NCI-H187 (cell line): ENCODE data around the gene INTS3.
"Not testable (repeated sequence)": the region's sequence is repeated elsewhere in the genome, so short reads cannot be mapped to it uniquely, and the experiment has no call there.

Experiments
- DNase-seq, 2 experiments: peaks; one replicate each; lab custom pipeline; 2025; lab: John Stamatoyannopoulos, UW

The INTS3 gene

GRCh38 chr1:153763365-153764225 is 35.7 kb downstream of the INTS3 start:
- no peak for DNase-seq

DNA sequence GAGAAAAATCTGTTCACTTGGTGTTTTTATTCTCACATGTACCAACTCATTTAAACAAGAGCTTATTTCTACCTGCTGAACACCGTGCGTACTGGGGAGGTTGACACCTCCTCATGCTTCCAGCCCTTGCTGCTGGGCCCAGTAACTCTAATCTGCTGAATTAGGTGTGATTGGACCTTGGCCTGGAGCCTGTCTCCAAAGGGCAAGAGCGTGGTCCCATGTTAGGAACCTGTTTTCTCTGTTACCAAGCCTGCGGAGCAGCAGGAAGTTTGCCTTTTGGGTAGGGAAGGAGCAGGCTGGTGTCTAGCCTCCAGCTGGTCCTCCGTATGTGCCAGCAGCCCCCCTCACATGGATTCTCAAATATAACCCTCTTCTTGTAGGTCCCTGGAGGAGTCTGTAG is 36.5 kb downstream of the INTS3 start:
- DNase-seq: no peak

- DNase-seq: not testable (repeated sequence)
Measured at GRCh38 chr1:153766663-153767062, 38.8 kb downstream of the INTS3 start.

GRCh38 chr1:153767519-153767918 is 39.7 kb downstream of the INTS3 start:
- DNase-seq: no peak

GRCh38 chr1:153768316-153769181 is 40.7 kb downstream of the INTS3 start:
- no peak for DNase-seq

DNA sequence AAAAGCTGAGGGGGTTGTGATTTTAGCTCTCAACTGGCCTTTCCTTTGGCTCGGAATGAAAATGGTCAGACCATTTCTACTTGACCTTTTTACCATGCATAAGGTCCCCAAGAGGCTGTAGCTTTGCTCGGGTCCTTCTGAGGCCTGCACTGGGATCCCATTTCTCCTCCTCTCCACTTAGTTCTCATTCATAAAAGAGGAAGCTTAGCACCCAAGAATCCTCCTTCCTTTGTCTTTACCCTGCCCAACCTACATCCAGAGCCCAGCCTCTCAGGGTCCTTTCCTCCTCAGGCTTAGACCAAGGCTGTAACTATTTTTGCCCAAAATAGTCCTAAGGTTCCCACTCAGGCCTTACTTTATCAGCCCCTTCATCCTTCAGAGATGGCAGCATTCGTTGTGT is 41.4 kb downstream of the INTS3 start:
- no peak for DNase-seq

GRCh38 chr1:153770797-153771196 is 42.9 kb downstream of the INTS3 start:
- DNase-seq: no peak

GRCh38 chr1:153771261-153771660 is 43.4 kb downstream of the INTS3 start:
- DNase-seq: no peak

GRCh38 chr1:153771841-153772593 is 44.2 kb downstream of the INTS3 start:
- DNase-seq: no peak

DNA sequence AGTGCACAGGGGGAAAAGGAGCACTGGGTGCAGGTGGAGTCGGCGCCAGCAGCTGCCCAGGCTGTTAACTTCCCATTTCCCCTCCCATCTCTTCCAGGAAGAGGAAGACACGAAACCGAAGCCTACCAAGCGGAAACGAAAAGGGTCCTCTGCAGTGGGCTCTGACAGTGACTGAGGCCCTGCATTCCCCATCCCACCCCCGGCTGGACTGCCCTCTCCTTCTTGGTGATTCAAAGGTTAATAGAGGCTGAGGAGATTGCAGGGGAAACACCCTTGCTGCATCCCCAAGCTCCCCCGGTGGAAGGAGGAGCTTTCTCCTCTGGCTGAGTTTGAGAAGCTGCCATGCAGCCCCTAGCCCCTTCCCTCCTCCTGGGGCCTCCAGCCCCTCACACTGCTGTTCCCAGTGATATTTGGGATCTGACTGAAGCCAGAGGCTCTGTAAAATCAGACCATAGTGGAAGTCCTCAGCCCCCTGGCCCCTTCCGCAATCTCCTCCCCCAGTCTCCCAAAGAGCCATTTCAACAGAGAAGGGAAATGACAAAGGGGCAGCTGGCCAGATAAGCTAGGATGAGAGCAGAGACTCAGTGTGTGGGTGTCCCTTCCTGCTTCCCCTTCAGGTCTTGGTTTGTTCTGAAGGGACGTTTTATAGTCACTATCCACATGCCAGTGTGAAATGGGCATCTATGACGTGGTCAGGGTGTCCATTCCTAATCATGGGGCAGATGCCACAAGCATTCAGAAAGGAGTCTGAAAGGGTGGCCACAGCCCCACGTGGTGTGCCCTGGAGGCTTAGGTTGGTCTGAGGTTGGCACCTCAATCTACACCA is 45.5 kb downstream of the INTS3 start:
- no peak for DNase-seq

DNA sequence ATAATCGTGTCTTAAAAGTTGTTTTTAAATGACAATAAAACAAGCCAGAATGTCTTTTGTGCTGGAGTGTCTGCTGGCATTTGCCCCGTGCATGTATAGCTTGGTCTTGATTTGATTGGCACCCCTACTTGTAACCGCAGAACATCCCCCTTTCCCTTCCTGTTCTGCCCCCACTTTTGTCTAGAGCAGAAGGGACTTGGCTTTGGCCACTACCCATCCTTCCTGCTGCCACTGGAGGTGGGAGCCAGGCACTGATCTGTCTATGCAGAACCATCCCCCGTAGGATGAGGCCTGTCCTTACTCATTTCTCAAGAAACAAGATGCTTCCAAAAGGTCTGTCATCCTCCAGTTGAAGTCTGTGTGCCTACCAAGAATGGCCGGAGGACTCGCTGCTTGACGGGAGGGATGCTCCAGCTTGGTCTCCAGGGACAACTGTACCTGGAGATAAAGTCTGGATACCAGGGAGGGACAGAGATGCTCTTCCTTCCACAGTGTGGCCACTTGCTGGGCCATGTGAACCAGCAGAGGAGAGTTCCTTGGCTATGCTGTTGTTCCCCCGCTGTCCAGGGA is 46.3 kb downstream of the INTS3 start:
- DNase-seq: no peak

DNA sequence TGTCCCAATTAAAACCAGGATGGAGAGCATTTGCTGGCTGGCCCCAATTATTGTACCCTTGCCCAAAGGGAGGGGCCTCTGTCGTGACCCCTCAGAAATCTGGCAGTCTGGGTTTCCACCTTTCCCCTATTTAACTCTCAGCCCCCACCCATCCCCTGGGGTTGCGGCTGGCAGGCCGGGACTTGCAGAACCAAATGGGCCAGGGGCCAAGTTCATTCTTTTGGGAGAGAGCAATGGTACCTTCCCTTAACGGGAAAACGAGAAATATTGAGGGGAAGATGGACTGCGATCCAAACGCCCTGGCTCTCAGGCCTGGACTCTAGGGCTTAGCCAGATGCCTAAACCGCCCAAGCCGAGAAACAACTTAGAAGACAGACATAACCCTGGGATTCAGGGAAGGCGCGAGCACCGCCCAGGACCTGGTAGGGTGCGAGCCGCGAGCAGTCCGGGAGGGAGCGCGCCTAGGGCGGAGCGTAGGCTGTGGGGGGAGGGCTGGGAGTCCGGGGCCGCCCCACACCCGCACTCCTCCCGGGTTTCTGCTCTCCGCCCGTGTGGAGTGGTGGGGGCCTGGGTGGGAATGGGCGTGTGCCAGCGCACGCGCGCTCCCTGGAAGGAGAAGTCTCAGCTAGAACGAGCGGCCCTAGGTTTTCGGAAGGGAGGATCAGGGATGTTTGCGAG is 47.1 kb downstream of the INTS3 start, which contains the start of gene SLC27A3:
SLC27A3 (plus strand) TSS at position 628 of the 678 bp plus-strand sequence. CDS start 91 bp downstream, outside the sequence.
- peak; percentile 73 to 79 for DNase-seq

DNA sequence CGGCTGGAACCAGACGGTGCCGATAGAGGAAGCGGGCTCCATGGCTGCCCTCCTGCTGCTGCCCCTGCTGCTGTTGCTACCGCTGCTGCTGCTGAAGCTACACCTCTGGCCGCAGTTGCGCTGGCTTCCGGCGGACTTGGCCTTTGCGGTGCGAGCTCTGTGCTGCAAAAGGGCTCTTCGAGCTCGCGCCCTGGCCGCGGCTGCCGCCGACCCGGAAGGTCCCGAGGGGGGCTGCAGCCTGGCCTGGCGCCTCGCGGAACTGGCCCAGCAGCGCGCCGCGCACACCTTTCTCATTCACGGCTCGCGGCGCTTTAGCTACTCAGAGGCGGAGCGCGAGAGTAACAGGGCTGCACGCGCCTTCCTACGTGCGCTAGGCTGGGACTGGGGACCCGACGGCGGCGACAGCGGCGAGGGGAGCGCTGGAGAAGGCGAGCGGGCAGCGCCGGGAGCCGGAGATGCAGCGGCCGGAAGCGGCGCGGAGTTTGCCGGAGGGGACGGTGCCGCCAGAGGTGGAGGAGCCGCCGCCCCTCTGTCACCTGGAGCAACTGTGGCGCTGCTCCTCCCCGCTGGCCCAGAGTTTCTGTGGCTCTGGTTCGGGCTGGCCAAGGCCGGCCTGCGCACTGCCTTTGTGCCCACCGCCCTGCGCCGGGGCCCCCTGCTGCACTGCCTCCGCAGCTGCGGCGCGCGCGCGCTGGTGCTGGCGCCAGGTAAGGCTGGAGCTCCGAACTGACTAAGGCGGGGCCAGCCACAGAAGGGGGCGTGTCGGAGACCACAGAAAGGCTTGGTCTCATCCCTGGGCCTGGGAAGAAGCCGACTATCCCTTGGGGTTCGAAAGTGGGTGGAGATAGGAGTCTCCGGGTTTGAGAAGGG is 47.8 kb downstream of the INTS3 start:
- DNase-seq: peak; percentile 95 to 96

GRCh38 chr1:153776352-153776751 is 48.5 kb downstream of the INTS3 start:
- DNase-seq: no peak

DNA sequence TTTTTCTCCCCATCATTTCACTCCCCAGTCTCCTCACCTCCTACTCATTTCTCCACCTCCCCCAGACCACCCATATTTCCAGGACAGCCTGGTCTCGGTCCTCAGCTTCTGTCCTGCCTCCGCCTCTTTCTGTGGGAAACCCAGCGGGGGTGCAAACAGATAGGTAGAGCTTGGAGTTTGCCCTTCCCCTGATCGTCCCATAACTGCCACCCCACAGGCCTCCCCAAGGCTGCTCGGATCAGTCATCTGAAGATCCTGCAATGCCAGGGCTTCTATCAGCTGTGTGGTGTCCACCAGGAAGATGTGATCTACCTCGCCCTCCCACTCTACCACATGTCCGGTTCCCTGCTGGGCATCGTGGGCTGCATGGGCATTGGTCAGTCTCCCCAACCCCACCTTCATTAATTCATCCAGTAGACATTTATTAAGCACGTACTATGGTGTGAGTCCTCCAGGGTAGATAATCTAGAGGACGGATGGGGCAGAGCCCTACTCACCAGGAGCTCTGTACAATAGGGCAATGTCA is 49.1 kb downstream of the INTS3 start:
- no peak for DNase-seq

- no peak for DNase-seq
Measured at GRCh38 chr1:153777648-153778047, 49.8 kb downstream of the INTS3 start.

DNA sequence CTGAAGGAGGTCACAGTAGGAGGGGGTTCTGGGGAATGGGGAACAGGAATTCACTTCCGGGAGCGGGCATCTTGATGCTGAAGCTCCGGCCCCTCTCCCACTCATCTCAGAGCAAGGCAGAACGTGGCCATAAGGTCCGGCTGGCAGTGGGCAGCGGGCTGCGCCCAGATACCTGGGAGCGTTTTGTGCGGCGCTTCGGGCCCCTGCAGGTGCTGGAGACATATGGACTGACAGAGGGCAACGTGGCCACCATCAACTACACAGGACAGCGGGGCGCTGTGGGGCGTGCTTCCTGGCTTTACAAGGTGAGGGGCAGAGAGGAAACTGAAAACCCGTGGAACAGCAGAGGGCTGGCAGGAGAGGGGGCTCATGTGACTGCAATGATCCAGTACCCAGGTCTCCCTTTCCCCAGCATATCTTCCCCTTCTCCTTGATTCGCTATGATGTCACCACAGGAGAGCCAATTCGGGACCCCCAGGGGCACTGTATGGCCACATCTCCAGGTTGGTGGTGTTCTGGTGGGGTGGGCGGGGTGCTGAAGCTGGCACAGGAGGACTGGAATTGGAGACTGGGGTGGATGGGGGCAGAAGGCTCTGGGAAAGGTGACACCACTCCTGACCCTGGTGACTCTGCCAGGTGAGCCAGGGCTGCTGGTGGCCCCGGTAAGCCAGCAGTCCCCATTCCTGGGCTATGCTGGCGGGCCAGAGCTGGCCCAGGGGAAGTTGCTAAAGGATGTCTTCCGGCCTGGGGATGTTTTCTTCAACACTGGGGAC is 50.4 kb downstream of the INTS3 start:
- no peak for DNase-seq

DNA sequence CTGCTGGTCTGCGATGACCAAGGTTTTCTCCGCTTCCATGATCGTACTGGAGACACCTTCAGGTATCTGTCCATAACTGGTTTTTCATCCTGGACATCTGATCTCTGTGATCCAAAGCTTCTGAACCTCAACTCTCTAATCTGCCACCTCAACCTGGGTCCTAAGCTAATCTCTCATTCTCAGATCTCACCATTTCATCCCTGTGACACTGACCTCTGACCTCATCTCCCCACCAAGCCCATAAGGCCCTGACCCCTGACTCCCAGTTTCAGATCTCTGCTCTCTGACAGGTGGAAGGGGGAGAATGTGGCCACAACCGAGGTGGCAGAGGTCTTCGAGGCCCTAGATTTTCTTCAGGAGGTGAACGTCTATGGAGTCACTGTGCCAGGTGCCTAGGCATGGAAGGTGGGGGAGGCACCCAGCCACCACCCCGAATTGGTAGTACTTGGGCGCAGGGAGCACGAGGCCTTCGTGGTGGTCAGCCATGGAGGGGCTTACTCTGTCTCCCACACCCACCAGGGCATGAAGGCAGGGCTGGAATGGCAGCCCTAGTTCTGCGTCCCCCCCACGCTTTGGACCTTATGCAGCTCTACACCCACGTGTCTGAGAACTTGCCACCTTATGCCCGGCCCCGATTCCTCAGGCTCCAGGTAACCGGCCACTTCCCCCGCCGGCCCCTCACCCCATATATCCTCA is 51.1 kb downstream of the INTS3 start:
- no peak for DNase-seq
